Measurements from ENCODE around the gene ATP6V1G3.

ATP6V1G3 gene

DNA sequence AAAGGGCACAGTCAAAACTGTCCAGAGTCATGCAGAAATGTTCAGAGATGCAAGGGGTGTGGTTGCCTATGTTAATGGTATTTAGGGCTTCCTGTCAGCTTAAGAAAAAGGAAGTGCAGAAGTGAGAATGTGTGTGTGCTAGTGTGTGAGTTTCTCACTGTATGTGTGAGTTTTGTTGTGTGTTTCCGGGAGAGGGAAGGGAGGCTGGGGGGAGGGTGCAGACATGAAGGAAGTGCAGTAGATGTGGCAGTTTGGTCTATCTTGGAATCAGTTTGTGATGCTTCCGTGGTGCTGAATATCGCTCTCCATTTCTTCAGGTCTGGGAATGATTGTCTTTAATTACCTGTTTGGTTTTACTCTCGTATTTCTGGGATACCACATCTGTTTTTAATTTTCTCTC, 16.5 kb upstream of the ATP6V1G3 start:
- H3K4me3 ChIP-seq (ENCODE audit: low read depth, low read length) = no peak overlapping the region

DNA sequence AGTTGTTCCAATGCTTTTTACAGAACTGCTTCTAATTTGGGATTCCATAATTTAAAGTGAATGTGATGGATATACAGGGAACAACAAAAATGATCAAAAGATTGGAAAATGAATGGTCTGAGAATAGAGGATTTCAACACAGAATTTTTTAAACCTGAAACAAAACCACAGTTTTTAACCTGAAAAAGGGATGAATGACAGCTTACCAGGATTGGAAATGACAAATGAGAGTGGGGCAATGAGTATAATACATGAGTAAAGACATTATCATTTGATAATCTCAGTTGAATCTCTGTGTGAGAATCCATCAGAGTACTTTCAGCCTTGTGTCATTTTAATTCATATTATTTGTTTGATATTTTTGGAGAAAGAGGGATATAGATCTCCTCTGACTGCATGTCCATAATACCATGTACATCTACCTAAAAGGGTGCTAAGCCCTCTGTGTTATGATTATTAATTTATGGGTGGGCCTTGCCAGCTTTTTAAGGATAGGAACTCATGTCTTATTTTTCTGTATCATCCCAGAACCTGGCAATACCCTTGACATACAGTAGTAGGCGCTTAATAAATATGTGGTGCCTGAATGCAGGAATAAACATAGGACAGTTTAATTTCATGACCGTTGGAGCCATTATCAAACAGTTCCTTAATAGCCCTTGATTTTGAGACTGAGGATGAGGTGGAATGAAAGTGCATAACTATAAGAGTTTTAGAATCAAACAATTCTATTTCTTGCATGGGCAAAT, 12.4 kb upstream of the ATP6V1G3 start:
- no peak overlapping the region for H3K4me3 ChIP-seq (ENCODE audit: low read depth, low read length)
- TF ChIP-seq, protein P1, sequence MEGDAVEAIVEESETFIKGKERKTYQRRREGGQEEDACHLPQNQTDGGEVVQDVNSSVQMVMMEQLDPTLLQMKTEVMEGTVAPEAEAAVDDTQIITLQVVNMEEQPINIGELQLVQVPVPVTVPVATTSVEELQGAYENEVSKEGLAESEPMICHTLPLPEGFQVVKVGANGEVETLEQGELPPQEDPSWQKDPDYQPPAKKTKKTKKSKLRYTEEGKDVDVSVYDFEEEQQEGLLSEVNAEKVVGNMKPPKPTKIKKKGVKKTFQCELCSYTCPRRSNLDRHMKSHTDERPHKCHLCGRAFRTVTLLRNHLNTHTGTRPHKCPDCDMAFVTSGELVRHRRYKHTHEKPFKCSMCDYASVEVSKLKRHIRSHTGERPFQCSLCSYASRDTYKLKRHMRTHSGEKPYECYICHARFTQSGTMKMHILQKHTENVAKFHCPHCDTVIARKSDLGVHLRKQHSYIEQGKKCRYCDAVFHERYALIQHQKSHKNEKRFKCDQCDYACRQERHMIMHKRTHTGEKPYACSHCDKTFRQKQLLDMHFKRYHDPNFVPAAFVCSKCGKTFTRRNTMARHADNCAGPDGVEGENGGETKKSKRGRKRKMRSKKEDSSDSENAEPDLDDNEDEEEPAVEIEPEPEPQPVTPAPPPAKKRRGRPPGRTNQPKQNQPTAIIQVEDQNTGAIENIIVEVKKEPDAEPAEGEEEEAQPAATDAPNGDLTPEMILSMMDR (IDR thresholded peaks at IDR 0.05; ENCODE audit: borderline replicate concordance, insufficient read depth, low read depth, low read length) = no peak

More for the DNA sequence above, 16.5 kb upstream of the ATP6V1G3 start:
- TF ChIP-seq, protein P1 (IDR thresholded peaks at IDR 0.05; ENCODE audit: borderline replicate concordance, insufficient read depth, low read depth, low read length) = no peak

DNA sequence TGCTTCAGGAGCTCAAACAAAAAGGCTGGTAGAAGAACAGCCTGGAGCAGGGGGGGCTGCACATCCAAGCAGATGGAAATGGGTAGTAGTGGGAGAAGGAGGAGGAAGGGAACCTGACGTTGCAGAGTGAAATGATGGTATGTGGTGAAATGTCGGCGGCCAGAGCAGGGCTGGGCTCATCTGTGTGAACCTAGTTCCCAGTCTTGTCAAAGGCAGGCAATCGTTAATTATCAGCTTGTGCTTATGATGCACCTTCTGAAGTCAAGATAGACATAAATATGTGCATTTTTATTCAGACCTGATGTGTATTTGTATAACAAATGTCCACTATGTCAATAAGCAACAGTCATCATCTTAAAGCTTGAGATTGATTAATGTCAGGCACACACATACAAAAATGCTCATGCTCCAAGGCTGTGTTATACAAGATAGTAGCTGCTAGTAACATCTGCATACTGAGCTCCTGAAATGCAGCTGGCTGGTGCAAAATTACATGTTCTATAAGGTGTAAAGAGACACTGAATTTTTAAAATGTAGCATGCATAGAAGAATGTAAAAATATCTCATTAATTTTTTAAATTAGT, 10.6 kb upstream of the ATP6V1G3 start:
- H3K4me3 ChIP-seq (ENCODE audit: low read depth, low read length) = no peak overlapping the region
- TF ChIP-seq, protein P1 (IDR thresholded peaks at IDR 0.05; ENCODE audit: borderline replicate concordance, insufficient read depth, low read depth, low read length) = no peak

DNA sequence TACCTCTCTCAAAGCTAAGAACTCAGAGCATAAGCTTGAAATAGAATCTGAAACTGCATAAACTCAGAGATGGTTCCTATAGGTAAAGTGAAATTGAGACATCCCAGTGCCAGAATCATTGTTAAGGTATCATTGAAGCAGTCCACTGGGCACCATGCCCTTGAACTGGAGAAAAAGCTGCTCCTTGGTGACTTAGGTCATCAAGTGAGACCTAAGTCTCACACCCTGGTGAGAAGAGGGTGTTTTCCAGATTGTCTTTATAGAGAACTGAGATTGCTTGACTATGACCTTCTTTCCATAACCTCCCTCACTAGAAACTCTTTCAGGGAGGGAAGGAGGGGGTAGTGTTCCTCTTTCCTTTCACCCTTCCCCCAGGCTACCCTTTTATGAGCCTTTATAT, 9.4 kb upstream of the ATP6V1G3 start:
- no peak overlapping the region for H3K4me3 ChIP-seq (ENCODE audit: low read depth, low read length)
- TF ChIP-seq, protein P1 (IDR thresholded peaks at IDR 0.05; ENCODE audit: borderline replicate concordance, insufficient read depth, low read depth, low read length) = no peak

DNA sequence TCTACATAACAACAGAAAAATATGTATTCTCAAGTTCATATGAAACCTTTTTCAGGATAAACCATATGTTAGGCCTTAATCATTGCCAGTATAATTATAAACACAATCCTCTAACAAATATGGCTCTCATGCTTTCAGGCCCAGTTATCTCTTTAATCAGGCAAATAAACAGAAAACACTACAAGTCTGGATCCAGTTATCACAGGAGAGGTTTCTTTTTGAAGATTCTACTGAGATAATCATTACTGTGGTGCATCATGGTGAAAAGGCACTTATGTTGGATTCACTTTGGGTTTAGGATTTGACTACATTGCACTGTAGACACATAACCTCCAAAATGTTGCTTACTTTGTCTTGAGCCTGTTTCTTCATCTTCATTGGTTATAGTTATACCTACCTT, 8.4 kb upstream of the ATP6V1G3 start:
- no peak overlapping the region for H3K4me3 ChIP-seq (ENCODE audit: low read depth, low read length)
- TF ChIP-seq, protein P1 (IDR thresholded peaks at IDR 0.05; ENCODE audit: borderline replicate concordance, insufficient read depth, low read depth, low read length) = no peak

DNA sequence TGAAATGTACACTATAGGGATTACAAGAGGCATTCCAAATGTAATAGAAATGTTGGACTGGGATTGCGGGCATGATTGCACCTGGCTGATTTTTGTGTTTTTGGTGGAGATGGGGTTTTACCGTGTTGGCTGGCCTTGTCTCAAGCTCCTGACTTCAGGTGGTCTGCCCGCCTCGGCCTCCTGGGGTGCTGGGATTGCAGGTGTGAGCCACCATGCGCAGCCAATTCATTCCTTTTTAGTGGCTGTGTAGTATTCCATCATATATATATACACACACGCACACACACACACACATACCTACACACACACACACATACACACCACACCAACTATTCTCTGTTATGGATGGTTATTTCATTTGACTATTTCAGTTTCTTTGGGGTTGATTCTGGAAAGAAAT, 4.7 kb upstream of the ATP6V1G3 start:
- no peak overlapping the region for H3K4me3 ChIP-seq (ENCODE audit: low read depth, low read length)
- TF ChIP-seq, protein P1 (IDR thresholded peaks at IDR 0.05; ENCODE audit: borderline replicate concordance, insufficient read depth, low read depth, low read length) = no peak

DNA sequence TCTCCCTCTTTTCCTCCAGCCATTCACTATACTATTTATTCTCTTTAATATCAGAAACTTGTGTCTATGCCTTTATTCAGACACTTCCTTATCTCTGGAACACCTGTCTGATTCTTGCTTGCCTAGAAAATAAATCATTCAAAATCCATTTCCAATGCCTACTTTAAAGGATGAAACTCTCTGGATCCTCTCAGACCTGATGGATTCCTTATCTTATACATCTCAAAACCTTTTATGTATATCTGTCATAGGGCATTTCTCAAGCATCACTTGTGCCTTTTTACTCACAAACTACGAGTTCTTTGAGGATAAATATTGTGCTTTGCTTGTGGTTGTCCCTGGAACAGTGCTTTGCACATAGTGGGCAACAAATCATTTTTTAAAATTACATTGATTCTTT, 3.8 kb upstream of the ATP6V1G3 start:
- TF ChIP-seq, protein P1 (IDR thresholded peaks at IDR 0.05; ENCODE audit: borderline replicate concordance, insufficient read depth, low read depth, low read length) = no peak
- no peak overlapping the region for H3K4me3 ChIP-seq (ENCODE audit: low read depth, low read length)

Measured in GM12875 (cell line).